ENCODE data around the gene UBE2N. TPM values are rescaled to one million over a fixed set of nuclear protein-coding genes. Genes with fewer than 3 reads are reported as not detected.
A peak's percentile ranks its signal among the peaks of the same experiment; 100 is the strongest.

The UBE2N gene
- total and polyA plus RNA-seq, 2 donors (not counting 1 experiment from before 2014, with no cell fraction given): 56.3 to 83.8 TPM

DNA sequence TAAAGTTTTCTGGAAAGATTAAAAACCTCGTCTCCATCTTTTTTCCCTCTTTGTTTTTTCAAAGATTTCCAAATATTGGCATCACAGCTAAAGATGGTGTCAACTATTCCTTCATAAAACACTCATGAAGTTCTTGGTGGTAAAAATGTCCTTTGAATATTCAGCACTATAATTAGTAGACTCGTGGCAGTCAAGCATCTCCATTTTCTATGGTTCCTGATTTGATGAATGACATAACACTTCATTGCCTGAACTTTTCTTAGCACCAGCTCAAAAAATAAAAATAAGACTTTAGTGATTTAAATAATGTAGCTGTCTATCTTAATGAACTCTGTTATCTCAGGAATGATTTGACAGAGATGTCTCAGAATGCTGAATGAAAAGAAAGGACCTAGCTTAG, 19.7 kb downstream of the UBE2N start:
- Histone ChIP-seq H3K79me2 (ENCODE audit: control insufficient read depth, insufficient read depth, low read length) (peaks cover 100% of the 10 kb centered on the region), H3K36me3 (replicated peaks in 1 of 2; ENCODE audit: control extremely low read depth in 1 of 2, control insufficient read depth in 1 of 2, extremely low read depth in 1 of 2, insufficient read depth in 2 of 2, low read length in 1 of 2) (no peaks in the 10 kb centered on the region), H3K9me3 (ENCODE audit: control extremely low read depth in 1 of 3, control insufficient read depth in 2 of 3, insufficient read depth in 1 of 3, low read length in 2 of 3) (no peaks in the 10 kb centered on the region), H3K4me1 (ENCODE audit: control insufficient read depth in 2 of 2, insufficient read depth in 2 of 2, low read length in 2 of 2) (peaks cover 52 to 62% of the 10 kb centered on the region in 2 donors), H3K9ac (ENCODE audit: low read length) (peak overlapping the region; percentile 11), H2AFZ (ENCODE audit: insufficient read depth, low read depth, low read length, poor library complexity, severe bottlenecking) (no peak overlapping the region), H3K27ac (ENCODE audit: low read length in 2 of 2) (peak overlapping the region in 1 of 2 donors; percentile 8), H4K20me1 (ENCODE audit: control insufficient read depth, insufficient read depth, low read length, poor library complexity, severe bottlenecking) (peaks cover 52% of the 10 kb centered on the region), H3K27me3 (replicated peaks in 1 of 4; ENCODE audit: control extremely low read depth in 1 of 4, control insufficient read depth in 3 of 4, insufficient read depth in 4 of 4, low read length in 3 of 4) (no peaks in the 10 kb centered on the region), H3K4me3 (ENCODE audit: control extremely low read depth in 1 of 5, extremely low read depth in 1 of 5, insufficient read depth in 1 of 5, low read depth in 2 of 5, low read length in 4 of 5) (no peak overlapping the region), H3K4me2 (replicated peaks; ENCODE audit: low read depth, low read length, poor library complexity, severe bottlenecking) (peak overlapping the region; percentile 5)
- Mint-ChIP-seq H3K27ac (peak overlapping the region; percentile 42), H3K27me3 (no peaks in the 10 kb centered on the region), H3K4me1 (peaks cover 85% of the 10 kb centered on the region), H3K4me3 (peak overlapping the region; percentile 33), H3K9me3 (ENCODE audit: insufficient read depth) (no peaks in the 10 kb centered on the region)
- intact Hi-C loops (cut with micrococcal nuclease): loop anchor here (2.0 kb wide), 1 partner anchor 15 kb away; no protein-coding TSS in a partner anchor
- no peak for TF ChIP-seq EZH2 (IDR thresholded peaks at IDR 0.05; ENCODE audit: borderline replicate concordance, insufficient read depth, low read depth, low read length, poor library complexity, severe bottlenecking)
- TF ChIP-seq, protein P1, sequence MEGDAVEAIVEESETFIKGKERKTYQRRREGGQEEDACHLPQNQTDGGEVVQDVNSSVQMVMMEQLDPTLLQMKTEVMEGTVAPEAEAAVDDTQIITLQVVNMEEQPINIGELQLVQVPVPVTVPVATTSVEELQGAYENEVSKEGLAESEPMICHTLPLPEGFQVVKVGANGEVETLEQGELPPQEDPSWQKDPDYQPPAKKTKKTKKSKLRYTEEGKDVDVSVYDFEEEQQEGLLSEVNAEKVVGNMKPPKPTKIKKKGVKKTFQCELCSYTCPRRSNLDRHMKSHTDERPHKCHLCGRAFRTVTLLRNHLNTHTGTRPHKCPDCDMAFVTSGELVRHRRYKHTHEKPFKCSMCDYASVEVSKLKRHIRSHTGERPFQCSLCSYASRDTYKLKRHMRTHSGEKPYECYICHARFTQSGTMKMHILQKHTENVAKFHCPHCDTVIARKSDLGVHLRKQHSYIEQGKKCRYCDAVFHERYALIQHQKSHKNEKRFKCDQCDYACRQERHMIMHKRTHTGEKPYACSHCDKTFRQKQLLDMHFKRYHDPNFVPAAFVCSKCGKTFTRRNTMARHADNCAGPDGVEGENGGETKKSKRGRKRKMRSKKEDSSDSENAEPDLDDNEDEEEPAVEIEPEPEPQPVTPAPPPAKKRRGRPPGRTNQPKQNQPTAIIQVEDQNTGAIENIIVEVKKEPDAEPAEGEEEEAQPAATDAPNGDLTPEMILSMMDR (IDR thresholded peaks at IDR 0.05): no peak
- ChIA-PET POLR2A (no interaction called here), CTCF (interaction anchor here (1.0 to 4.1 kb wide), 7 partner anchors 11 to 680 kb away, joined by 3 to 44 read pairs (median 4); no protein-coding TSS in a partner anchor)
- ATAC-seq (ENCODE audit: low read depth): no peak
- WGBS (ENCODE audit: insufficient coverage): no CpG with 5 or more reads among the region's 2 CpGs
- no peak for DNase-seq

DNA sequence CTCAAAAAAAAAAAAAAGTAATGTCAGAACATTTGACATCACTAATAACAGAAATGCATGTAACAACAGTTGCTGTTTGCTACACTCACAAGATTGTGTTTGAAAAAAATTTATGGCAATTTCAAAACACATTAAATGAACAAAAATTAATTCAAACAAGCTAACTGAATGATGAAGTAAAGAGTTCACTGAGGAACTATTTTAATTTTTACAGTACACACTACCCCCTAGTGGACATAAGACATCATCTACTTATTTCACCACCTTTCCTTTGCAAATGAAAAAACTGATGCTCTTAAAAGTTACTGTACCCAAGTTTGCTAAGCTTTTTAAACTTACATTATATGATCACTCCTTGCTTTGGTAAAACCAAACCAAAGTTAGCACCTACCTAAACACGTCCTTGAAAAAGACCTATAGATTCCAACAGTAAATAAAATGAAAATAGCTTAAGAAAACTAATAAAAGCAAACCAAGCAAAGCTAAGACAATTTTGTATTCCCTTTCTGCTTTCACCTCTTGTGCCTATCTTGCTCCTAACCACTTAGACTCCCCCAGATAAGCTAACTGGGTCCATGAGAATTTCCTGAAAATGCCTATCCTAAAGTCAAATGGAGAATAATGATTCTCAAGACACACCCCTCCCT, 22.2 kb downstream of the UBE2N start:
- H3K27ac ChIP-seq (ENCODE audit: low read length in 2 of 2): peak overlapping the region in 1 of 2 donors; percentile 8

More for the DNA sequence above, 22.2 kb downstream of the UBE2N start:
- no peaks in the 10 kb centered on the region for H3K27me3 Mint-ChIP-seq
- no peaks in the 10 kb centered on the region for H3K27me3 ChIP-seq (replicated peaks in 1 of 4; ENCODE audit: control extremely low read depth in 1 of 4, control insufficient read depth in 3 of 4, insufficient read depth in 4 of 4, low read length in 3 of 4)
- intact Hi-C loops (cut with micrococcal nuclease): loop anchor here (1.0 to 2.0 kb wide), 4 partner anchors 39 to 634 kb away; no protein-coding TSS in a partner anchor
- H3K9me3 Mint-ChIP-seq (ENCODE audit: insufficient read depth): no peaks in the 10 kb centered on the region
- no peaks in the 10 kb centered on the region for H3K36me3 ChIP-seq (replicated peaks in 1 of 2; ENCODE audit: control extremely low read depth in 1 of 2, control insufficient read depth in 1 of 2, extremely low read depth in 1 of 2, insufficient read depth in 2 of 2, low read length in 1 of 2)
- H3K9ac ChIP-seq (ENCODE audit: low read length): no peak overlapping the region
- no peak overlapping the region for H3K4me3 ChIP-seq (ENCODE audit: control extremely low read depth in 1 of 5, extremely low read depth in 1 of 5, insufficient read depth in 1 of 5, low read depth in 2 of 5, low read length in 4 of 5)
- peaks cover 83% of the 10 kb centered on the region for H3K4me1 Mint-ChIP-seq
- H3K4me1 ChIP-seq (ENCODE audit: control insufficient read depth in 2 of 2, insufficient read depth in 2 of 2, low read length in 2 of 2): peaks cover 38 to 60% of the 10 kb centered on the region in 2 donors
- H3K27ac Mint-ChIP-seq: peak overlapping the region; percentile 23
- no peak overlapping the region for H3K4me2 ChIP-seq (replicated peaks; ENCODE audit: low read depth, low read length, poor library complexity, severe bottlenecking)
- H3K4me3 Mint-ChIP-seq: peak overlapping the region; percentile 29
- H4K20me1 ChIP-seq (ENCODE audit: control insufficient read depth, insufficient read depth, low read length, poor library complexity, severe bottlenecking): peaks cover 61% of the 10 kb centered on the region
- ATAC-seq (ENCODE audit: low read depth) (peak; percentile 74), DNase-seq (peak; percentile 72)
- ChIA-PET CTCF (interaction anchor here (0.6 to 4.5 kb wide), 59 partner anchors 9 to 1748 kb away, joined by 3 to 81 read pairs (median 4); partner anchors contain the start of genes EEA1, MRPL42, PLEKHG7 and UBE2N), POLR2A (interaction anchor here (0.5 to 1.0 kb wide), 5 partner anchors 19 to 636 kb away, joined by 3 to 7 read pairs (median 4); no protein-coding TSS in a partner anchor)
- no peak overlapping the region for H2AFZ ChIP-seq (ENCODE audit: insufficient read depth, low read depth, low read length, poor library complexity, severe bottlenecking)
- no CpG with 5 or more reads among the region's 1 CpG for WGBS (ENCODE audit: insufficient coverage)
- H3K9me3 ChIP-seq (ENCODE audit: control extremely low read depth in 1 of 3, control insufficient read depth in 2 of 3, insufficient read depth in 1 of 3, low read length in 2 of 3): no peaks in the 10 kb centered on the region
- peaks cover 100% of the 10 kb centered on the region for H3K79me2 ChIP-seq (ENCODE audit: control insufficient read depth, insufficient read depth, low read length)
- TF ChIP-seq, protein P1 (IDR thresholded peaks at IDR 0.05): peak; percentile 78
- no peak for TF ChIP-seq EZH2 (IDR thresholded peaks at IDR 0.05; ENCODE audit: borderline replicate concordance, insufficient read depth, low read depth, low read length, poor library complexity, severe bottlenecking)
